ENCODE data around the gene C18orf63. TPM values are rescaled to one million over a fixed set of nuclear protein-coding genes. Genes with fewer than 3 reads are reported as not detected.

Gene C18orf63
- total RNA-seq, 1 experiment from 2014 or later, result not detected

DNA sequence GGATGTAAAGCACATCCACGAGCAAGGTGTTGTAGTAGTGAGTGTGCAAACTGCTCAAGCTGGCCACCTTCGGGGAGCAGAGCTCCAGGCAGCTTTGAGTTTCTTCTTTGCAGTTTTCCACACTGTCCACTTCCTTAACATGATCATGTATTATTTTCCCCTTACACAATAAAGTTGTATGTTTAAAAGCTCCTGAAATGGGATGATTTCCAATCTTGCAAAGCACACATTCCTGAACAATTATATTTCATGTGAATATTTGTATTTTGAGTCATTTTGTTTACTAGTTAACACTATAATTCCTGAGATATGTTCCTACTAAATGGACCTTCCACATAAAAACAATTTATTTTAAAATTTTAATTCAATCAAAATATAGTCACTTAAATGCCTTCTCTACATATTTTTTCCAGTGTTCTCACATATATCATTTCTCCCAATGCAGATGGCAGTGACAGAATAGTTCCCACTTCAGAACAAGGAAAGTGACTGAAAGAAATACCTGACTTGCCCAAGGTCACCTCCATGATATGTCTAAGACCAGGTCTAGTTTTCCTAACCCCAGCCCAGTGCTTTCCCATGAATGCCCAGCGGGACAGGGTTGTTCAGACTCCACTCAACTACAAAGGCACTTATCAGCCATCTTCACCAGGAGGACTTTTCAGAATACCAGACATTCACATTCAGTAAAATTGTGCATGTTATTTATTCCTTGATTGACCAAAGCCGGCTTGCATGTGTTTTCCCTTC lies 29.4 kb upstream of the C18orf63 start:
- no peak for DNase-seq (ENCODE audit: low spot score)
- Histone ChIP-seq H3K36me3 (ENCODE audit: insufficient read depth, low read length, poor library complexity, severe bottlenecking) (no peaks in the 10 kb centered on the region), H3K4me3 (ENCODE audit: low read depth, low read length, poor library complexity, severe bottlenecking) (no peak overlapping the region), H3K27ac (ENCODE audit: low read depth, low read length, poor library complexity, severe bottlenecking) (no peak overlapping the region), H3K27me3 (replicated peaks; ENCODE audit: insufficient read depth, low read depth, low read length, poor library complexity) (no peaks in the 10 kb centered on the region), H3K4me1 (ENCODE audit: insufficient read depth, low read length, poor library complexity, severe bottlenecking) (no peaks in the 10 kb centered on the region), H3K9me3 (ENCODE audit: low read depth, low read length, poor library complexity, severe bottlenecking) (no peaks in the 10 kb centered on the region)
- intact Hi-C loops (cut with micrococcal nuclease; ENCODE audit: unreplicated experiment), result no loop called here
- ChIA-PET CTCF (no interaction called here), POLR2A (ENCODE audit: low non-redundant PET) (no interaction called here)
- TF ChIP-seq, protein P1, sequence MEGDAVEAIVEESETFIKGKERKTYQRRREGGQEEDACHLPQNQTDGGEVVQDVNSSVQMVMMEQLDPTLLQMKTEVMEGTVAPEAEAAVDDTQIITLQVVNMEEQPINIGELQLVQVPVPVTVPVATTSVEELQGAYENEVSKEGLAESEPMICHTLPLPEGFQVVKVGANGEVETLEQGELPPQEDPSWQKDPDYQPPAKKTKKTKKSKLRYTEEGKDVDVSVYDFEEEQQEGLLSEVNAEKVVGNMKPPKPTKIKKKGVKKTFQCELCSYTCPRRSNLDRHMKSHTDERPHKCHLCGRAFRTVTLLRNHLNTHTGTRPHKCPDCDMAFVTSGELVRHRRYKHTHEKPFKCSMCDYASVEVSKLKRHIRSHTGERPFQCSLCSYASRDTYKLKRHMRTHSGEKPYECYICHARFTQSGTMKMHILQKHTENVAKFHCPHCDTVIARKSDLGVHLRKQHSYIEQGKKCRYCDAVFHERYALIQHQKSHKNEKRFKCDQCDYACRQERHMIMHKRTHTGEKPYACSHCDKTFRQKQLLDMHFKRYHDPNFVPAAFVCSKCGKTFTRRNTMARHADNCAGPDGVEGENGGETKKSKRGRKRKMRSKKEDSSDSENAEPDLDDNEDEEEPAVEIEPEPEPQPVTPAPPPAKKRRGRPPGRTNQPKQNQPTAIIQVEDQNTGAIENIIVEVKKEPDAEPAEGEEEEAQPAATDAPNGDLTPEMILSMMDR (conservative IDR thresholded peaks at IDR 0.05; ENCODE audit: low read depth, low read length), result no peak
- TF ChIP-seq EZH2 (IDR thresholded peaks at IDR 0.05; ENCODE audit: borderline replicate concordance, low read depth, low read length, poor library complexity, severe bottlenecking), result no peak
- BruUV-seq (replicated peaks), result no TSS peak

DNA sequence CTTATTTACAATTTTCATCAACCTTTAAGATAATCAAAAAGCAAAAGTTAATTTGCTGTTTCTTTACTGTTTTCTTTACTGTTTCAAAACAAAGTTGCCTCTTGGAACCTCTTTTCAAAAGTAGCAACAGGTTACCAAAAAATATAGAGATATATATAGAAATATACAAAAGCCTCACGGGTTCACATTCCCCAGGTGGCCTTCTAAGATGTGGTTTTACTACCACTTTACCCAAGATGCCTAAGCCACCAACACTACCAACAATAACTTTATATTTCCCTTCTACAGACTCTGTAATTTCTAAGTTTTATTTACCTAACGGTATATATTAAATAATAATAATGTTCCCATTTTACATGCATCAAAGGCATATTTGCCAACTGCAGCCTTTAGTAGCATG lies 28.8 kb upstream of the C18orf63 start:
- Histone ChIP-seq H3K27ac (ENCODE audit: low read depth, low read length, poor library complexity, severe bottlenecking) (no peak overlapping the region), H3K36me3 (ENCODE audit: insufficient read depth, low read length, poor library complexity, severe bottlenecking) (no peaks in the 10 kb centered on the region), H3K9me3 (ENCODE audit: low read depth, low read length, poor library complexity, severe bottlenecking) (no peaks in the 10 kb centered on the region), H3K27me3 (replicated peaks; ENCODE audit: insufficient read depth, low read depth, low read length, poor library complexity) (no peaks in the 10 kb centered on the region), H3K4me3 (ENCODE audit: low read depth, low read length, poor library complexity, severe bottlenecking) (no peak overlapping the region), H3K4me1 (ENCODE audit: insufficient read depth, low read length, poor library complexity, severe bottlenecking) (no peaks in the 10 kb centered on the region)
- CTCF ChIA-PET, result no interaction called here
- DNase-seq (ENCODE audit: low spot score), result no peak
- TF ChIP-seq, protein P1 (conservative IDR thresholded peaks at IDR 0.05; ENCODE audit: low read depth, low read length), result no peak
- TF ChIP-seq EZH2 (IDR thresholded peaks at IDR 0.05; ENCODE audit: borderline replicate concordance, low read depth, low read length, poor library complexity, severe bottlenecking), result no peak
- POLR2A ChIA-PET (ENCODE audit: low non-redundant PET), result no interaction called here
- BruUV-seq (replicated peaks), result TSS peak; percentile 7
- intact Hi-C loops (cut with micrococcal nuclease; ENCODE audit: unreplicated experiment), result no loop called here

DNA sequence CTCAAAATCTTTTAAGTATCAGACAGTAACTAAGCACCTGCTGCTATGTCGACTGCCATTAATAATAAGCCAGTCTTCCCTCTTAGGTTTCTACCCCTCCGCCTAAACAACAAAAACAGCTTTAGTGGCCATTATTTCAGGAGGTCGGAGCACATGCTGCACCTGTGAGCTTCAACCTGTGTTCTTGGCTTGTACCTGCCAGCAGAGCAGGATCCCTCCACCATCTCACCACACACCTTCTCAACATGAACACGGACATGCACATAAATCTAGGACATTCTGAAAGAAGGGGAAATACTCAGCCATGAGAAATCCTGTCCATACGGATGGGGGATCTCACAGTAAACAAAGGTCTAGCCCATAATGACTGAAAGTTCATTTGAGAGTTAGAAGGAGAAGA lies 27.6 kb upstream of the C18orf63 start:
- ChIA-PET POLR2A (ENCODE audit: low non-redundant PET) (no interaction called here), CTCF (interaction anchor here (0.6 kb wide), 1 partner anchor 149 kb away, joined by 3 read pairs; no protein-coding TSS in a partner anchor)
- TF ChIP-seq, protein P1 (conservative IDR thresholded peaks at IDR 0.05; ENCODE audit: low read depth, low read length), result no peak
- TF ChIP-seq EZH2 (IDR thresholded peaks at IDR 0.05; ENCODE audit: borderline replicate concordance, low read depth, low read length, poor library complexity, severe bottlenecking), result no peak
- no peak for DNase-seq (ENCODE audit: low spot score)
- Histone ChIP-seq H3K4me3 (ENCODE audit: low read depth, low read length, poor library complexity, severe bottlenecking) (no peak overlapping the region), H3K4me1 (ENCODE audit: insufficient read depth, low read length, poor library complexity, severe bottlenecking) (no peaks in the 10 kb centered on the region), H3K36me3 (ENCODE audit: insufficient read depth, low read length, poor library complexity, severe bottlenecking) (no peaks in the 10 kb centered on the region), H3K27ac (ENCODE audit: low read depth, low read length, poor library complexity, severe bottlenecking) (no peak overlapping the region), H3K9me3 (ENCODE audit: low read depth, low read length, poor library complexity, severe bottlenecking) (no peaks in the 10 kb centered on the region), H3K27me3 (replicated peaks; ENCODE audit: insufficient read depth, low read depth, low read length, poor library complexity) (no peaks in the 10 kb centered on the region)
- intact Hi-C loops (cut with micrococcal nuclease; ENCODE audit: unreplicated experiment), result no loop called here
- BruUV-seq (replicated peaks), result no TSS peak
